GM10248 (cell line): ENCODE results near the gene BCAR3.
"Not testable (repeated sequence)": the region's sequence is repeated elsewhere in the genome, so short reads cannot be mapped to it uniquely, and the experiment has no call there.

Experiments used
- CTCF ChIA-PET: fragments of 300-600 bp; sonication (Branson Sonifier 250); formaldehyde crosslinking; extraction: SDS; loops from one replicate; lab custom pipeline; 2021; ENCODE audit warnings: antibody characterized with exemption; lab: Yijun Ruan, JAX
- POLR2A ChIA-PET: fragments of 350-650 bp; sonication (Branson Sonifier 250); formaldehyde crosslinking; extraction: SDS; loops from one replicate; lab custom pipeline; 2020; ENCODE audit warnings: antibody characterized with exemption; lab: Yijun Ruan, JAX
- DNase-seq: peaks from one replicate; pipeline ENCODE4 v3.0.0; 2012; ENCODE audit errors: extremely low spot score
- CTCF ChIP-seq: IDR thresholded peaks from 2 replicates; pipeline ENCODE4 v1.5.1; 2012; ENCODE audit warnings: mild to moderate bottlenecking, low read depth; ENCODE audit errors: extremely low read depth, missing control alignments, control extremely low read depth

The BCAR3 gene

GRCh38 chr1:93678946-93679480, 2.6 kb downstream of the BCAR3 start:
- TF ChIP-seq CTCF: no peak
- no peak for DNase-seq
- ChIA-PET POLR2A (no interaction called here), CTCF (interaction anchor here (0.6 to 2.9 kb wide), 5 partner anchors 9 to 135 kb away, joined by 3 to 11 read pairs (median 3); no protein-coding TSS in a partner anchor)

GRCh38 chr1:93678491-93678890, 3.1 kb downstream of the BCAR3 start:
- TF ChIP-seq CTCF: no peak
- CTCF ChIA-PET: interaction anchor here (0.6 to 2.9 kb wide), 6 partner anchors 8 to 135 kb away, joined by 3 to 11 read pairs (median 4); no protein-coding TSS in a partner anchor
- DNase-seq: no peak
- POLR2A ChIA-PET: no interaction called here

DNA sequence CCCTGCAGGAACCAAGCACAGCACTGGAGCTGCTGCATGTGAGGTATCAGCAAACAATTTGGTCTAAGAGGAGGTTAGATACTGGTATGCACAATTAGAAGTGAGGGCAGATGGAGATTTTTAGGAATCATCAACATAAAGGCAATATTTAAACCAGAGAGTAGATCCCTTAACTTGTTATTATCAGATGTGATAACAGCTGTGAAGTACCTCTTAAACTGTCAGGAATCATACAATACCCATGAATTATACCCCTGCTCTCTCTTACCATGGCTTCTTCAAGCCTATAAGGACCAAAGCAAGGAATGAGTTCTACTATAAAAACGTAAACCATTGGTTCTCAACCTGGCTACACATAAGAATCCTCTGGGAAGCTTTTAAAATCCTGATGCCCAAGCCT, 3.9 kb downstream of the BCAR3 start:
- no peak for DNase-seq
- ChIA-PET POLR2A (no interaction called here), CTCF (interaction anchor here (1.0 to 2.9 kb wide), 3 partner anchors 15 to 26 kb away, joined by 3 to 11 read pairs (median 4); no protein-coding TSS in a partner anchor)
- no peak for TF ChIP-seq CTCF

GRCh38 chr1:93676427-93676826, 5.2 kb downstream of the BCAR3 start:
- no peak for DNase-seq
- POLR2A ChIA-PET: no interaction called here
- TF ChIP-seq CTCF: no peak
- CTCF ChIA-PET: interaction anchor here (0.9 to 1.7 kb wide), 2 partner anchors 36 to 64 kb away, joined by 3 to 4 read pairs; no protein-coding TSS in a partner anchor

GRCh38 chr1:93675931-93676330, 5.7 kb downstream of the BCAR3 start:
- ChIA-PET CTCF (interaction anchor here (0.9 to 1.7 kb wide), 2 partner anchors 37 to 64 kb away, joined by 3 to 4 read pairs; no protein-coding TSS in a partner anchor), POLR2A (no interaction called here)
- TF ChIP-seq CTCF: no peak
- no peak for DNase-seq

GRCh38 chr1:93675271-93675670, 6.4 kb downstream of the BCAR3 start:
- ChIA-PET CTCF (interaction anchor here (1.7 to 2.3 kb wide), 3 partner anchors 28 to 46 kb away, joined by 4 to 6 read pairs (median 4); no protein-coding TSS in a partner anchor), POLR2A (no interaction called here)
- no peak for DNase-seq
- TF ChIP-seq CTCF: no peak

DNA sequence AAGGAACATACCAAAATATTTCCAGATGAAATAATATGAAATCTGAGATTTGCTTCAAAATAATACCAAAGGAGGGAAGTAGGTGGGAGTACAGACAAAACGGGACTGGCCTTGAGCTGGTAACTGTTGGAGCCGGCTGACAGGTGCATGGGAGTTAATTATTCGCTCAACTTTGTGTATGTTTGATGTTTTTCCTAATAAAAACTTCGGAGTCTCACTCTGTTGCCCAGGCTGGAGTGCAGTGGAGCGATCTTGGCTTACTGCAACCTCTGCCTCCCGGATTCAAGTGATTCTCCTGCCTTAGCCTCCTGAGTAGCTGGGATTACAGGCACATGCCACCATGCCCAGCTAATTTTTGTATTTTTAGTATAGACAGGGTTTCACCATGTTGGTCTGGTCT, 7.6 kb downstream of the BCAR3 start:
- POLR2A ChIA-PET, DNase-seq: not testable (repeated sequence)
- CTCF ChIA-PET: interaction anchor here (0.8 to 2.3 kb wide), 3 partner anchors 29 to 45 kb away, joined by 3 to 6 read pairs (median 4); no protein-coding TSS in a partner anchor
